LNCaP clone FGC (cell line): ENCODE data around the gene CRYBG3.
"Not testable (repeated sequence)": the region's sequence is repeated elsewhere in the genome, so short reads cannot be mapped to it uniquely, and the experiment has no call there.

Experiments
- DNase-seq: peaks from one replicate; pipeline ENCODE4 v3.0.0-alpha.2; 2011; ENCODE audit warnings: low read depth
- H3K4me3 ChIP-seq: 2 replicates; pipeline ENCODE4 v1.5.1; 2011; ENCODE audit warnings: mild to moderate bottlenecking, low read depth, low read length, control low read depth
- TF ChIP-seq, protein P1 (sequence below): IDR thresholded peaks from 2 replicates; pipeline ENCODE4 v1.5.1; 2012; ENCODE audit warnings: mild to moderate bottlenecking; ENCODE audit not compliant: control insufficient read depth, insufficient read depth; ENCODE audit errors: extremely low read depth

Gene CRYBG3

DNA sequence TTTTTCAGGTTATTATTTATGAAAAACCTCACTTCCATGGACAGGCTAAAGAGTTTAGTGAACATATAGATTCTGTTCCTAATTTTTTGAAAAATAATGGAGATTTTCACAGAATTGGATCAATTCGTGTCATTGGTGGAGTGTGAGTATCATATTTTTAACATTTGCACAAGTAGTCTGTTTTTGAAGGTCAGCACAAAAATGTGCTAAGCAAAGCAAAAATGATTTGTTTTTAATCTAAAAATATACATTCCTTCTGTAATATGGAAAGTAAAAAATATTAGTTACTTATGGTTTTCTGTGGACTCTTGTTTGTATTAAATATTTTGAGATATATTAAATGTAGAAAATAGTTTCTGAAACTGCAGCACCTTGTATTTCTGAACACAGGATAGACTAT is 71.0 kb downstream of the CRYBG3 start:
- no peak for DNase-seq
- TF ChIP-seq, protein P1, sequence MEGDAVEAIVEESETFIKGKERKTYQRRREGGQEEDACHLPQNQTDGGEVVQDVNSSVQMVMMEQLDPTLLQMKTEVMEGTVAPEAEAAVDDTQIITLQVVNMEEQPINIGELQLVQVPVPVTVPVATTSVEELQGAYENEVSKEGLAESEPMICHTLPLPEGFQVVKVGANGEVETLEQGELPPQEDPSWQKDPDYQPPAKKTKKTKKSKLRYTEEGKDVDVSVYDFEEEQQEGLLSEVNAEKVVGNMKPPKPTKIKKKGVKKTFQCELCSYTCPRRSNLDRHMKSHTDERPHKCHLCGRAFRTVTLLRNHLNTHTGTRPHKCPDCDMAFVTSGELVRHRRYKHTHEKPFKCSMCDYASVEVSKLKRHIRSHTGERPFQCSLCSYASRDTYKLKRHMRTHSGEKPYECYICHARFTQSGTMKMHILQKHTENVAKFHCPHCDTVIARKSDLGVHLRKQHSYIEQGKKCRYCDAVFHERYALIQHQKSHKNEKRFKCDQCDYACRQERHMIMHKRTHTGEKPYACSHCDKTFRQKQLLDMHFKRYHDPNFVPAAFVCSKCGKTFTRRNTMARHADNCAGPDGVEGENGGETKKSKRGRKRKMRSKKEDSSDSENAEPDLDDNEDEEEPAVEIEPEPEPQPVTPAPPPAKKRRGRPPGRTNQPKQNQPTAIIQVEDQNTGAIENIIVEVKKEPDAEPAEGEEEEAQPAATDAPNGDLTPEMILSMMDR: no peak
- H3K4me3 ChIP-seq: no peak overlapping the region

GRCh38 chr3:97895216-97895615 is 73.4 kb downstream of the CRYBG3 start:
- TF ChIP-seq, protein P1: no peak
- no peak for DNase-seq
- no peak overlapping the region for H3K4me3 ChIP-seq

DNA sequence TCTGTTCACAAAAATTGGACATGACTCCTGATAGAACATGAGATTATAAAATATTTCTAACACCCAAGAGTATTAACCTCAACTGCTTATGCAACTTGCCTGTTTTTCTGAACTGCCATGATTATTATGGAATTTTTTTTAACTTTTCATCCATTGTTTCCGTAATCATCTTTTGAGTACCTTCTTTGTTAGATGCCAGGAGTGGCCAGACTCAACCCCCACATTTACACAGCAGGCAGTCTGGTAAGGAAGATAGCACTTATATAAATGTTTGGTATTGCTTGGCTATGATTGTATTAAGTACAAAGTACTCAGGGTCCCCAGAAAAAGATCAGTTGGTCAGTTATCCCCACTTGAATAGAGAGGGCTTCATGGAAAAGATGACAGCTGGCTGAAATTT is 74.3 kb downstream of the CRYBG3 start:
- TF ChIP-seq, protein P1: no peak
- no peak overlapping the region for H3K4me3 ChIP-seq
- DNase-seq: no peak

DNA sequence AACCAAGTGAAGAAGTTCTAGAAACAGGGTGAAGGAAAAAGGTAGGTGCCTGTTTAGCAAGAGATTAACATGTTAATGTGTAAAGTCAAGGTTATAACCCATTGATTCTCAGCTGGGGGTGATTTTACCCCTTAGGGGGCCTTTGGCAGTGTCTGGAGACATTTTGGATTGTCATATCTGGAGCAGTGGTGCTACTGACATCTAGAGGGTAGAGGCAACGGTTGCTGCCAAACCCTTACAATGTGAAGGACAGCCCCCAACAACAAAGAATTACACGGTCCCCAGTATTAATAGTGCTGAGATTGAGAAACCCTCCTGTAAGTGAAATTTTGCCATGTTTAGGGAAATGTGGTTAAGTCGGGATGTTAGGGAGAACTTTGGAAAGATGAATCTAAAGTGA is 74.7 kb downstream of the CRYBG3 start:
- TF ChIP-seq, protein P1: no peak
- DNase-seq: no peak
- H3K4me3 ChIP-seq: no peak overlapping the region

- no peak overlapping the region for H3K4me3 ChIP-seq
- TF ChIP-seq, protein P1: no peak
- DNase-seq: no peak
Observed at GRCh38 chr3:97899331-97899730, 77.5 kb downstream of the CRYBG3 start.

- TF ChIP-seq, protein P1: no peak
- no peak overlapping the region for H3K4me3 ChIP-seq
- DNase-seq: no peak
Observed at GRCh38 chr3:97901313-97902248, 79.8 kb downstream of the CRYBG3 start.

DNA sequence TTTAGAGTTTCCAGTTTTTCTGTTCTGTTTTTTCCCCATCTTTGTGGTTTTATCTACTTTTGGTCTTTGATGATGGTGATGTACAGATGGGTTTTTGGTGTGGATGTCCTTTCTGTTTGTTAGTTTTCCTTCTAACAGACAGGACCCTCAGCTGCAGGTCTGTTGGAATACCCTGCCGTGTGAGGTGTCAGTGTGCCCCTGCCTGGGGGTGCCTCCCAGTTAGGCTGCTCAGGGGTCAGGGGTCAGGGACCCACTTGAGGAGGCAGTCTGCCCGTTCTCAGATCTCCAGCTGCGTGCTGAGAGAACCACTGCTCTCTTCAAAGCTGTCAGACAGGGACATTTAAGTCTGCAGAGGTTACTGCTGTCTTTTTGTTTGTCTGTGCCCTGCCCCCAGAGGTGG is 88.0 kb downstream of the CRYBG3 start:
- not testable (repeated sequence) for DNase-seq, H3K4me3 ChIP-seq

DNA sequence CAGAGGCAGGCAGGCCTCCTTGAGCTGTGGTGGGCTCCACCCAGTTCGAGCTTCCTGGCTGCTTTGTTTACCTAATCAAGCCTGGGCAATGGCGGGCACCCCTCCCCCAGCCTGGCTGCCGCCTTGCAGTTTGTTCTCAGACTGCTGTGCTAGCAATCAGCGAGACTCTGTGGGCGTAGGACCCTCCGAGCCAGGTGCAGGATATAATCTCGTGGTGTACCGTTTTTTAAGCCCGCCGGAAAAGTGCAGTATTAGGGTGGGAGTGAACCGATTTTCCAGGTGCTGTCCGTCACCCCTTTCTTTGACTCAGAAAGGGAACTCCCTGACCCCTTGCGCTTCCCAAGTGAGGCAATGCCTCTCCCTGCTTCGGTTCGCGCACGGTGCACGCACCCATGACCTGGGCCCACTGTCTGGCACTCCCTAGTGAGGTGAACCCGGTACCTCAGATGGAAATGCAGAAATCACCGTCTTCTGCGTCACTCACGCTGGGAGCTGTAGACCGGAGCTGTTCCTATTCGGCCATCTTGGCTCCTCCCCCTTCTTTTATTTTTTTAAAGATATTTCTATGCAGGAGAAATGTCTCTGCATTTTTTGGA is 88.5 kb downstream of the CRYBG3 start:
- H3K4me3 ChIP-seq: not testable (repeated sequence)

More for the DNA sequence above, 88.5 kb downstream of the CRYBG3 start:
- not testable (repeated sequence) for DNase-seq
